ENCODE data around the gene PUSL1. TPM values are rescaled to one million over a fixed set of nuclear protein-coding genes. Genes with fewer than 3 reads are reported as not detected.

PUSL1 gene
- total RNA-seq, 1 experiment from 2014 or later: 132 TPM

DNA sequence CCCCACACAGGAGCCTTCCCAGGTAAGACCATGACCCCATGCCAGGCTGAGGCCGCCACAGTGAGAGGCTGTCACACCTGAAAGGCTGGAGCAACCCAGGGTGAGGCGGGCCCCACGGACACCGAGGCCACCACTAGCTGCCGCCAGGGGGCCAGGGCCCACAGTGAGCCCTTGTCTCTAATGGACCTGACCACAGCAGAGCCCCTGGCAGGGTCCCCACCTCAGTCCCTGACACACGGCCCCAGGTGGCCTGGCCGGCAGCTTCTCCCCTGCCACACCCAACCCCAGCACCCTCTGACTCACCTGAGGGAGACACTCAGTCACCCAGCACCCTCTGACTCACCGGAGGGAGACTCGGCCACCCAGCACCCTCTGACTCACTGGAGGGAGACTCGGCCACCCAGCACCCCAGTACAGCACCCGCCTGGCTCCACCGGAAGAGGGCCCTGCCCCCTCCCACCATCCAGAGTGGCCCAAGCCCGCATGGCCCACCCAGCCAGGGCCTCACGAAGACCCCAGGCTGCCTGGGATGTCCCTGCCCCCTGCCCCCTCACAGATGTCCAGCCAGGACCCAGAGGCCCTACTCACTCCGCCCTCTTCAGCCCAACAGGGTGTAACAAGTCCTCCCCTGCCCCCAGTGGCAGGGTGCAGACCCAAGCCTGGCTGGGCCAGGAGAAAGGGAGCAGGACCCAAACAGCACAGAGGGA, 36.4 kb downstream of the PUSL1 start:
- Histone ChIP-seq H3K9me2 (replicated peaks; ENCODE audit: low read length) (no peaks in the 10 kb centered on the region), H2AFZ (ENCODE audit: low read length) (no peak overlapping the region), H3K79me2 (ENCODE audit: low read length) (peaks cover 78% of the 10 kb centered on the region), H3K4me3 (ENCODE audit: low read length) (peak overlapping the region; percentile 91), H3K27me3 (ENCODE audit: low read length) (no peaks in the 10 kb centered on the region), H3K4me1 (ENCODE audit: insufficient read depth, low read length) (peaks cover 45% of the 10 kb centered on the region), H3F3A (ENCODE audit: low read length, unreplicated experiment) (no peaks in the 10 kb centered on the region), H3K27ac (ENCODE audit: low read length) (peak overlapping the region; percentile 97), H3K9me3 (ENCODE audit: low read length) (no peaks in the 10 kb centered on the region), H4K20me1 (ENCODE audit: low read length) (no peaks in the 10 kb centered on the region), H3K36me3 (ENCODE audit: low read depth, low read length) (peaks cover 30% of the 10 kb centered on the region; the same call in 1 of the 2 replicates), H3K4me2 (ENCODE audit: low read length) (peak overlapping the region; percentile 98), H3K9ac (ENCODE audit: low read length) (peak overlapping the region; percentile 93)
- ChIA-PET POLR2A (ENCODE audit: unreplicated experiment) (no interaction called here), CTCF (interaction anchor here (0.6 kb wide), 1 partner anchor 18 kb away, joined by 4 read pairs; no protein-coding TSS in a partner anchor)
- TF ChIP-seq, protein P1, sequence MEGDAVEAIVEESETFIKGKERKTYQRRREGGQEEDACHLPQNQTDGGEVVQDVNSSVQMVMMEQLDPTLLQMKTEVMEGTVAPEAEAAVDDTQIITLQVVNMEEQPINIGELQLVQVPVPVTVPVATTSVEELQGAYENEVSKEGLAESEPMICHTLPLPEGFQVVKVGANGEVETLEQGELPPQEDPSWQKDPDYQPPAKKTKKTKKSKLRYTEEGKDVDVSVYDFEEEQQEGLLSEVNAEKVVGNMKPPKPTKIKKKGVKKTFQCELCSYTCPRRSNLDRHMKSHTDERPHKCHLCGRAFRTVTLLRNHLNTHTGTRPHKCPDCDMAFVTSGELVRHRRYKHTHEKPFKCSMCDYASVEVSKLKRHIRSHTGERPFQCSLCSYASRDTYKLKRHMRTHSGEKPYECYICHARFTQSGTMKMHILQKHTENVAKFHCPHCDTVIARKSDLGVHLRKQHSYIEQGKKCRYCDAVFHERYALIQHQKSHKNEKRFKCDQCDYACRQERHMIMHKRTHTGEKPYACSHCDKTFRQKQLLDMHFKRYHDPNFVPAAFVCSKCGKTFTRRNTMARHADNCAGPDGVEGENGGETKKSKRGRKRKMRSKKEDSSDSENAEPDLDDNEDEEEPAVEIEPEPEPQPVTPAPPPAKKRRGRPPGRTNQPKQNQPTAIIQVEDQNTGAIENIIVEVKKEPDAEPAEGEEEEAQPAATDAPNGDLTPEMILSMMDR (conservative IDR thresholded peaks at IDR 0.05; ENCODE audit: low read depth, low read length): peak; percentile 76
- TF ChIP-seq EZH2 (IDR thresholded peaks at IDR 0.05; ENCODE audit: low read length, unreplicated experiment) (no peak), EZH2phosphoT487 (IDR thresholded peaks at IDR 0.05; ENCODE audit: borderline replicate concordance, low read length) (peak; percentile 89)
- intact Hi-C loops (cut with micrococcal nuclease): loop anchor here (1.0 to 2.0 kb wide), 4 partner anchors 14 to 30 kb away; partner anchors contain the start of genes AURKAIP1 and TAS1R3
- DNase-seq (peak; percentile 100), ATAC-seq (peak; percentile 51)
- no TSS peak for BruUV-seq (replicated peaks)

DNA sequence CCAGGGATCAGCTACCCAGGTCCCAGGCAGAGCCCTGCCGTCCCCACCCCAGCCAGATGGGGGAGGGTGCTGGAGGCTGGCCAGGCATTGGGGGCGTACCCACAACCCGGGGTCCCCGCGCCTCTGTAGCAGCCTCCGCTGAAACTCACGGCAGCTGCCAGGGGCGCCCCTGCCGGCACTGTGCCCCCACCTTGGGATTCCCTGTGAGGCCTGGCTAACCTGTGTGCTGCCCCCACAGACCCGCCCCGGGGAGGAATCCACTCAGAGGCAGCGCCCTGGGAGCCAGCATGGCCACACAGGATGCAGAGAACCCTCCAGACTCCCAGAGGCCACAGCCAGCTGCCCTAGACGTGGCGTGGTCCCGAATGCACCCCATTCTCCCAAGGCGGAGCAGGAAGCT, 37.0 kb downstream of the PUSL1 start:
- Histone ChIP-seq H3K27me3 (ENCODE audit: low read length) (no peaks in the 10 kb centered on the region), H3K9me3 (ENCODE audit: low read length) (no peaks in the 10 kb centered on the region), H4K20me1 (ENCODE audit: low read length) (no peaks in the 10 kb centered on the region), H3K79me2 (ENCODE audit: low read length) (peaks cover 78% of the 10 kb centered on the region), H3K27ac (ENCODE audit: low read length) (peak overlapping the region; percentile 97), H3K4me2 (ENCODE audit: low read length) (peak overlapping the region; percentile 98), H3K36me3 (ENCODE audit: low read depth, low read length) (peaks cover 24% of the 10 kb centered on the region; the same call in 1 of the 2 replicates), H3F3A (ENCODE audit: low read length, unreplicated experiment) (no peaks in the 10 kb centered on the region), H3K9me2 (replicated peaks; ENCODE audit: low read length) (no peaks in the 10 kb centered on the region), H3K9ac (ENCODE audit: low read length) (peak overlapping the region; percentile 93), H3K4me1 (ENCODE audit: insufficient read depth, low read length) (peaks cover 45% of the 10 kb centered on the region), H2AFZ (ENCODE audit: low read length) (no peak overlapping the region), H3K4me3 (ENCODE audit: low read length) (peak overlapping the region; percentile 91)
- no peak for TF ChIP-seq EZH2phosphoT487 (IDR thresholded peaks at IDR 0.05; ENCODE audit: borderline replicate concordance, low read length)
- no peak for TF ChIP-seq EZH2 (IDR thresholded peaks at IDR 0.05; ENCODE audit: low read length, unreplicated experiment)
- TF ChIP-seq, protein P1 (conservative IDR thresholded peaks at IDR 0.05; ENCODE audit: low read depth, low read length): no peak; the same call in 1 of the 2 replicates
- ChIA-PET CTCF (no interaction called here), POLR2A (ENCODE audit: unreplicated experiment) (no interaction called here)
- DNase-seq: peak; percentile 71
- intact Hi-C loops (cut with micrococcal nuclease): loop anchor here (2.0 kb wide), 3 partner anchors 15 to 29 kb away; partner anchors contain the start of genes AURKAIP1 and TAS1R3
- no TSS peak for BruUV-seq (replicated peaks)
- ATAC-seq: peak; percentile 18

Measured in PC-3 (cell line).